Uterus (tissue), 2 donors: ENCODE measurements around the gene CASTOR1.

Experiments used
- CTCF ChIP-seq, 4 experiments: fragments of 200-600 bp in 2 of 4; fragments of 450-650 bp in 2 of 4; sonication (generic) in 2 of 4; IDR thresholded peaks; one replicate each; pipeline ENCODE4 v1.5.1; 2016 to 2019; ENCODE audit warnings: antibody characterized with exemption in 4 of 4, mild to moderate bottlenecking in 2 of 4, moderate library complexity in 1 of 4
- POLR2A ChIP-seq, 2 donors: fragments of 450-650 bp; IDR thresholded peaks; one replicate each; pipeline ENCODE4 v1.6.1; 2016; ENCODE audit warnings: antibody characterized with exemption in 2 of 2, mild to moderate bottlenecking in 1 of 2, moderate library complexity in 1 of 2

- TF ChIP-seq POLR2A (IDR thresholded peaks at IDR 0.05) (no peak), CTCF (IDR thresholded peaks at IDR 0.05) (no peak)
Measured at GRCh38 chr22:30276039-30276438, 13.3 kb downstream of the CASTOR1 start.
